ENCODE results near the gene PLA2G4C. TPM values are rescaled to one million over a fixed set of nuclear protein-coding genes. Genes with fewer than 3 reads are reported as not detected.
"Not testable (repeated sequence)": the region's sequence is repeated elsewhere in the genome, so short reads cannot be mapped to it uniquely, and the experiment has no call there.

Gene PLA2G4C
- total and polyA plus RNA-seq, 5 donors, result 24.7 to 39.6 (median 30.1) TPM

DNA sequence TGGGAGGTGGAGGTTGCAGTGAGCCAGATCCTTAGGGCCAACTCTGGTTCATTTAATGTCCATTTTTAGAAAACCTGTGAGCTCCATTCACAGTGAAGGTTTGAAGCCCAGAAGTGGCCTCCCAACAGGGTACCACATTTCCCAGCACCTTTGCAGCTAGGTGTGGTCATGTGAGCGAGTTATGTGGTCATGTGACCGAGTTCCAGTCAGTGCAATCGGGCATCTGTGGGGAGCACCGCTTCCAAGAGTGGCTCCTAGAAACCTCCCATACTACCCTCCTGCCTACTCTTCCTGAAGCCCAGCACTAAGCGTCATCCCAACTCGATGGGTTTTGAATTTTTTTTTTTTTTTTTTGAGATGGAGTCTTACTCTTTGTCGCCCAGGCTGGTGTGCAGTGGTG is 663 bp upstream of the PLA2G4C start:
- intact Hi-C loops (cut with DNase I), result no loop called here
- H3K27ac ChIP-seq (ENCODE audit: low read length), result peak overlapping the region; percentile 88
- no peaks in the 10 kb centered on the region for H3K9me3 ChIP-seq (ENCODE audit: control insufficient read depth, low read length)
- peaks cover 3% of the 10 kb centered on the region for H3K4me1 ChIP-seq (ENCODE audit: control insufficient read depth, insufficient read depth, low read length)
- no peak for ATAC-seq
- WGBS, result 64% methylated on average over 7 of the region's 7 CpGs
- DNase-seq, result no peak
- no peaks in the 10 kb centered on the region for H3K27me3 ChIP-seq (ENCODE audit: control insufficient read depth, insufficient read depth)
- H3K4me3 ChIP-seq (ENCODE audit: low read length), result no peak overlapping the region

DNA sequence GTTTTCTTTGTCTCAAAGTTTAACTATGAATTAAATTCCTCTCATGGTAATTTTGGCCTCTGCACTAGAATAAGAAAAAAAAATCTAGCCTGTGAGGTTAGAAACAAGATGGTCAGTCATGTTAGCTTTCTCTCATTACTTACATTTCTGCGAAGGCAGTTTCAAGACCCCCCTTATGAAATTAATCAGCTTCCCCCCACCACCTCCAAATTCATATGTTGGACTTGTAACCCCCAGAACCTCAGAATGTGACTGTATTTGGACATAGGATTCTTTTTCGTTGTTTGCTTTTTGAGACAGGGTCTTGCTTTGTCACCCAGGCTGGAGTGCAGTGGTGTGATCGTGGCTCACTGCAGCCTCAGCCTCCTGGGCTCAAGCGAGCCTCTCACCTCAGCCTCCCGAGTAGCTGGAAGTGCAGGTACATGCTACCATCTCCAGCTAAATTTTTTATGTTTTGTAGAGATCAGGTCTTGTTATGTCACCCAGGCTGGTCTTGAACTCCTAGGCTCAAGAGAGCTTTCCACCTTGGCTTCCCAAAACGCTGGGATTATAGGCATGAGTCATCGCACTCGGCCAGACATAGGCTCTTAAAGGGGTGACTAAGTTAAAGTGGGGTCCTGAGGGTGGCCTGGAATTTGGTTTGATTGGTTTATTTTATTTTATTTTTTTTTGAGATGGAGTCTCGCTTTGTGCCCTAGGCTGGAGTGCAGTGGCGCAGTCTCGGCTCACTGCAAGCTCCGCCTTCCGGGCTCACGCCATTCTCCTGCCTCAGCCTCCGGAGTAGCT is 1.4 kb downstream of the PLA2G4C start:
- intact Hi-C loops (cut with DNase I), result loop anchor here in 2 of 4 donors (5.0 kb wide), 2 partner anchors 38 to 43 kb away; no protein-coding TSS in a partner anchor
- DNase-seq (no peak), ATAC-seq (no peak)
- peaks cover 3% of the 10 kb centered on the region for H3K4me1 ChIP-seq (ENCODE audit: control insufficient read depth, insufficient read depth, low read length)
- H3K27ac ChIP-seq (ENCODE audit: low read length), result no peak overlapping the region
- 84% methylated on average over 15 of the region's 15 CpGs for WGBS
- no peaks in the 10 kb centered on the region for H3K9me3 ChIP-seq (ENCODE audit: control insufficient read depth, low read length)
- H3K27me3 ChIP-seq (ENCODE audit: control insufficient read depth, insufficient read depth), result no peaks in the 10 kb centered on the region
- H3K4me3 ChIP-seq (ENCODE audit: low read length), result no peak overlapping the region

- DNase-seq, result no peak
- 87% methylated on average over 5 of the region's 5 CpGs for WGBS
Observed at GRCh38 chr19:48103922-48104321, 6.7 kb downstream of the PLA2G4C start.

GRCh38 chr19:48102870-48103751 is 7.5 kb downstream of the PLA2G4C start:
- Histone ChIP-seq H3K9me3 (ENCODE audit: control insufficient read depth, low read length) (no peaks in the 10 kb centered on the region), H3K4me3 (ENCODE audit: low read length) (no peak overlapping the region), H3K27me3 (ENCODE audit: control insufficient read depth, insufficient read depth) (no peaks in the 10 kb centered on the region), H3K27ac (ENCODE audit: low read length) (no peak overlapping the region), H3K4me1 (ENCODE audit: control insufficient read depth, insufficient read depth, low read length) (peaks cover 3% of the 10 kb centered on the region)
- 65% methylated on average over 13 of the region's 13 CpGs for WGBS
- ATAC-seq (no peak), DNase-seq (no peak)
- intact Hi-C loops (cut with DNase I), result no loop called here

More at GRCh38 chr19:48103922-48104321, 6.7 kb downstream of the PLA2G4C start:
- Histone ChIP-seq H3K4me1 (ENCODE audit: control insufficient read depth, insufficient read depth, low read length) (peaks cover 3% of the 10 kb centered on the region), H3K9me3 (ENCODE audit: control insufficient read depth, low read length) (no peaks in the 10 kb centered on the region), H3K27ac (ENCODE audit: low read length) (no peak overlapping the region), H3K27me3 (ENCODE audit: control insufficient read depth, insufficient read depth) (no peaks in the 10 kb centered on the region), H3K4me3 (ENCODE audit: low read length) (no peak overlapping the region)
- ATAC-seq, result no peak
- intact Hi-C loops (cut with DNase I), result no loop called here

- H3K27ac ChIP-seq (ENCODE audit: low read length), result no peak overlapping the region
- no peaks in the 10 kb centered on the region for H3K9me3 ChIP-seq (ENCODE audit: control insufficient read depth, low read length)
- no peak overlapping the region for H3K4me3 ChIP-seq (ENCODE audit: low read length)
- WGBS, result 84% methylated on average over 4 of the region's 4 CpGs
- no peaks in the 10 kb centered on the region for H3K27me3 ChIP-seq (ENCODE audit: control insufficient read depth, insufficient read depth)
- DNase-seq (no peak), ATAC-seq (no peak)
- intact Hi-C loops (cut with DNase I), result no loop called here
- H3K4me1 ChIP-seq (ENCODE audit: control insufficient read depth, insufficient read depth, low read length), result no peaks in the 10 kb centered on the region
Observed at GRCh38 chr19:48095612-48096175, 14.9 kb downstream of the PLA2G4C start.

DNA sequence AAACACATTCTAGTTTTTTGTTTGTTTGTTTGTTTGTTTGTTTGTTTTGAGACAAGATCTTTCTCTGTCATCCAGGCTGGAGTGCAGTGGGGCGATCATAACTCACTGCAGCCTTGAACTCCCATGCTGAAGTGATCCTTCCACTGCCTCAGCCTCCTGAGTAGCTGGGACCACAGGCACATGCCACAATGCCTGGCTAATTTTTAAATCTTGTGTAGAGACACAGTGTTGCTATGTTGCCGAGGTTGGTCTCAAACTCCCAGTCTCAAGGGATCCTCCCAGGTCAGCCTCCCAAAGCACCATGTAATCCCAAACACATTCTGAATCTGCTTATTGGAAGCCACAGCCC is 15.8 kb downstream of the PLA2G4C start:
- WGBS, result 96% methylated on average over 2 of the region's 2 CpGs
- intact Hi-C loops (cut with DNase I), result no loop called here
- Histone ChIP-seq H3K27me3 (ENCODE audit: control insufficient read depth, insufficient read depth) (no peaks in the 10 kb centered on the region), H3K27ac (ENCODE audit: low read length) (no peak overlapping the region), H3K4me1 (ENCODE audit: control insufficient read depth, insufficient read depth, low read length) (no peaks in the 10 kb centered on the region), H3K4me3 (ENCODE audit: low read length) (no peak overlapping the region), H3K9me3 (ENCODE audit: control insufficient read depth, low read length) (no peaks in the 10 kb centered on the region)
- DNase-seq (no peak), ATAC-seq (no peak)

- WGBS, result 31% methylated on average over 1 of the region's 1 CpG
- Histone ChIP-seq H3K4me1 (ENCODE audit: control insufficient read depth, insufficient read depth, low read length) (no peaks in the 10 kb centered on the region), H3K27me3 (ENCODE audit: control insufficient read depth, insufficient read depth) (no peaks in the 10 kb centered on the region), H3K9me3 (ENCODE audit: control insufficient read depth, low read length) (no peaks in the 10 kb centered on the region), H3K4me3 (ENCODE audit: low read length) (no peak overlapping the region), H3K27ac (ENCODE audit: low read length) (no peak overlapping the region)
- intact Hi-C loops (cut with DNase I), result no loop called here
- DNase-seq, result no peak
- ATAC-seq, result no peak
Observed at GRCh38 chr19:48094129-48094854, 16.3 kb downstream of the PLA2G4C start.

DNA sequence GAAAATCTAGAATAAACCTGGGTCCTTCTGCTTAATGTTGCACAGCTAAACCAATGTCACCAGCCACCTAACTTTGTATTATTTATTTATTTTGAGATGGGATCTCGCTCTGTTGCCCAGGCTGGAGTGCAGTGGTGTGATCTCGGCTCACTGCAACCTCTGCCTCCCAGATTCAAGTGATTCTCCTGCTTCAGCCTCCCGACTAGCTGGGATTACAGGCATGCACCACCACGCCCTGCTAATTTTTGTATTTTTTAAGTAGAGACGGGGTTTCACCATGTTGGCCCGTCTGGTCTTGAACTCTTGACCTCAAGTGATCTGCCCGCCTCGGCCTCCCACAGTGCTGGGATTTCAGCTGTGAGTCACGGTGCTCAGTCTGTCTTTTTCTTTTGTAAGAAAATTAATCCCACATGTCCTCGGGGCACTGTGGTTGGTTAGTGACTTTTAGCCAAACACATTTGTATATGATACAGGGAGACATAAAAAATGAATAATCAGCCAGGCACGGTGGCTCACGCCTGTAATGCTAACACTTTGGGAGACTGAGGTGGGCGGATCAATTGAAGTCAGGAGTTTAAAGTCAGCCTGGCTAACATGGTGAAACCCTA is 19.4 kb downstream of the PLA2G4C start:
- 86% methylated on average over 13 of the region's 13 CpGs for WGBS
- ATAC-seq, result not testable (repeated sequence)

GRCh38 chr19:48090281-48090802 is 20.3 kb downstream of the PLA2G4C start:
- Histone ChIP-seq H3K27ac (ENCODE audit: low read length) (no peak overlapping the region), H3K4me3 (ENCODE audit: low read length) (no peak overlapping the region), H3K9me3 (ENCODE audit: control insufficient read depth, low read length) (no peaks in the 10 kb centered on the region), H3K27me3 (ENCODE audit: control insufficient read depth, insufficient read depth) (no peaks in the 10 kb centered on the region), H3K4me1 (ENCODE audit: control insufficient read depth, insufficient read depth, low read length) (no peaks in the 10 kb centered on the region)
- DNase-seq (no peak), ATAC-seq (no peak)
- WGBS, result 80% methylated on average over 5 of the region's 5 CpGs
- intact Hi-C loops (cut with DNase I), result no loop called here

More for the DNA sequence above, 19.4 kb downstream of the PLA2G4C start:
- H3K27ac ChIP-seq (ENCODE audit: low read length); H3K4me1 ChIP-seq (ENCODE audit: control insufficient read depth, insufficient read depth, low read length); H3K27me3 ChIP-seq (ENCODE audit: control insufficient read depth, insufficient read depth); H3K9me3 ChIP-seq (ENCODE audit: control insufficient read depth, low read length); intact Hi-C loops (cut with DNase I); DNase-seq; H3K4me3 ChIP-seq (ENCODE audit: low read length): not testable (repeated sequence)

DNA sequence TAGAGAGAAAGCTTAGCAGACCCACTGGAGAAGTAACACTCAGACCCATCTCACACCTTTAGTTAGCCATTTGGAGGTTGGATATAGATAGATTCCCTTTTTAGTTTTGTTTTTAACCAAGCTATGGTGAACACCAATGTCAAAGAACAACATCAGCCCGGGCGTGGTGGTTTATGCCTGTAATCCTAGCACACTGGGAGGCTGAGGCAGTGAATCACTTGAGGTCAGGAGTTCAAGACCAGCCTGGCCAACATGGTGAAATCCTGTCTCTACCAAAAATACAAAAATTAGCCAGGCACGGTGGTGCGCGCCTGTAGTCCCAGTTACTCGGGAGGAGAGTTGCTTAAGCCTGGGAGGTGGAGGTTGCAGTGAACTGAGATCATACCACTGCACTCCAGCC is 21.6 kb downstream of the PLA2G4C start:
- ATAC-seq; H3K27ac ChIP-seq (ENCODE audit: low read length); H3K4me1 ChIP-seq (ENCODE audit: control insufficient read depth, insufficient read depth, low read length); H3K27me3 ChIP-seq (ENCODE audit: control insufficient read depth, insufficient read depth); H3K4me3 ChIP-seq (ENCODE audit: low read length); intact Hi-C loops (cut with DNase I); H3K9me3 ChIP-seq (ENCODE audit: control insufficient read depth, low read length); DNase-seq: not testable (repeated sequence)
- 94% methylated on average over 6 of the region's 6 CpGs for WGBS

All from right cardiac atrium (tissue), 5 donors.